ENCODE results near the gene HCLS1. TPM values are rescaled to one million over a fixed set of nuclear protein-coding genes. Genes with fewer than 3 reads are reported as not detected.

The HCLS1 gene
- total and polyA plus RNA-seq, 2 donors (not counting 1 experiment from before 2014, with no cell fraction given) = 161 to 317 TPM

DNA sequence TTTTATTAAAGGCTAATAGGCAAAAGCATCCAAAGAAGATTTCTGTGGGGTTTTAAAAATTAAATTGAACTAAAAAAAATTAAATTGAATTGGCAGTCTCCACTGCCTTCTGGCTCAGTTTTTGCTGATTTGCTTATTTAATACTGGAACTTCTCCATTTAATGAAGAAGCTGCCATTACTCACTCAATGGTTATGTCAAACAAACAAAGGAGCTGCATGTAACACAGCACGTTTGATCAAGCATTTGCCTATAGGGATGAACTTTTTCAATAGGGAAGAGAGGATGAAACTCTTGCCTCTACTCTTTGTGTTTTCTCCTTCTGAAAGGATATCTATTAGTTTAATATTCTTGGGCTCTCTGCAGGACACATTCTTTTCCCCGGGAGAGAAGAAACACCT is 4.8 kb upstream of the HCLS1 start:
- POLR2A ChIA-PET = no interaction called here
- WGBS (ENCODE audit: insufficient coverage) = no CpG with 5 or more reads among the region's 2 CpGs
- H2AFZ ChIP-seq (ENCODE audit: insufficient read depth, low read depth, low read length, poor library complexity, severe bottlenecking) = no peak overlapping the region
- peaks cover 15% of the 10 kb centered on the region for H3K4me1 Mint-ChIP-seq
- H3K4me3 Mint-ChIP-seq = no peak overlapping the region
- CTCF ChIA-PET = interaction anchor here (1.6 kb wide), 1 partner anchor 13 kb away, joined by 3 read pairs; no protein-coding TSS in a partner anchor
- intact Hi-C loops (cut with micrococcal nuclease) = no loop called here
- DNase-seq (no peak), ATAC-seq (ENCODE audit: low read depth) (no peak)
- peaks cover 8% of the 10 kb centered on the region for H3K79me2 ChIP-seq (ENCODE audit: control insufficient read depth, insufficient read depth, low read length)
- TF ChIP-seq, protein P1, sequence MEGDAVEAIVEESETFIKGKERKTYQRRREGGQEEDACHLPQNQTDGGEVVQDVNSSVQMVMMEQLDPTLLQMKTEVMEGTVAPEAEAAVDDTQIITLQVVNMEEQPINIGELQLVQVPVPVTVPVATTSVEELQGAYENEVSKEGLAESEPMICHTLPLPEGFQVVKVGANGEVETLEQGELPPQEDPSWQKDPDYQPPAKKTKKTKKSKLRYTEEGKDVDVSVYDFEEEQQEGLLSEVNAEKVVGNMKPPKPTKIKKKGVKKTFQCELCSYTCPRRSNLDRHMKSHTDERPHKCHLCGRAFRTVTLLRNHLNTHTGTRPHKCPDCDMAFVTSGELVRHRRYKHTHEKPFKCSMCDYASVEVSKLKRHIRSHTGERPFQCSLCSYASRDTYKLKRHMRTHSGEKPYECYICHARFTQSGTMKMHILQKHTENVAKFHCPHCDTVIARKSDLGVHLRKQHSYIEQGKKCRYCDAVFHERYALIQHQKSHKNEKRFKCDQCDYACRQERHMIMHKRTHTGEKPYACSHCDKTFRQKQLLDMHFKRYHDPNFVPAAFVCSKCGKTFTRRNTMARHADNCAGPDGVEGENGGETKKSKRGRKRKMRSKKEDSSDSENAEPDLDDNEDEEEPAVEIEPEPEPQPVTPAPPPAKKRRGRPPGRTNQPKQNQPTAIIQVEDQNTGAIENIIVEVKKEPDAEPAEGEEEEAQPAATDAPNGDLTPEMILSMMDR (IDR thresholded peaks at IDR 0.05) = no peak
- no peak for TF ChIP-seq EZH2 (IDR thresholded peaks at IDR 0.05; ENCODE audit: borderline replicate concordance, insufficient read depth, low read depth, low read length, poor library complexity, severe bottlenecking)
- no peaks in the 10 kb centered on the region for H3K9me3 ChIP-seq (ENCODE audit: control extremely low read depth in 1 of 3, control insufficient read depth in 2 of 3, insufficient read depth in 1 of 3, low read length in 2 of 3)
- no peak overlapping the region for H3K27ac Mint-ChIP-seq
- H3K9me3 Mint-ChIP-seq (ENCODE audit: insufficient read depth) = no peaks in the 10 kb centered on the region
- H3K27ac ChIP-seq (ENCODE audit: low read length in 2 of 2) = no peak overlapping the region
- no peak overlapping the region for H3K4me3 ChIP-seq (ENCODE audit: control extremely low read depth in 1 of 5, extremely low read depth in 1 of 5, insufficient read depth in 1 of 5, low read depth in 2 of 5, low read length in 4 of 5)
- no peaks in the 10 kb centered on the region for H3K27me3 ChIP-seq (replicated peaks in 1 of 4; ENCODE audit: control extremely low read depth in 1 of 4, control insufficient read depth in 3 of 4, insufficient read depth in 4 of 4, low read length in 3 of 4)
- peaks cover 2 to 51% of the 10 kb centered on the region in 2 experiments for H3K36me3 ChIP-seq (replicated peaks in 1 of 2; ENCODE audit: control extremely low read depth in 1 of 2, control insufficient read depth in 1 of 2, extremely low read depth in 1 of 2, insufficient read depth in 2 of 2, low read length in 1 of 2)
- no peak overlapping the region for H3K9ac ChIP-seq (ENCODE audit: low read length)
- peaks cover 9 to 10% of the 10 kb centered on the region in 2 donors for H3K4me1 ChIP-seq (ENCODE audit: control insufficient read depth in 2 of 2, insufficient read depth in 2 of 2, low read length in 2 of 2)
- no peaks in the 10 kb centered on the region for H3K27me3 Mint-ChIP-seq
- H4K20me1 ChIP-seq (ENCODE audit: control insufficient read depth, insufficient read depth, low read length, poor library complexity, severe bottlenecking) = no peaks in the 10 kb centered on the region
- no peak overlapping the region for H3K4me2 ChIP-seq (replicated peaks; ENCODE audit: low read depth, low read length, poor library complexity, severe bottlenecking)

DNA sequence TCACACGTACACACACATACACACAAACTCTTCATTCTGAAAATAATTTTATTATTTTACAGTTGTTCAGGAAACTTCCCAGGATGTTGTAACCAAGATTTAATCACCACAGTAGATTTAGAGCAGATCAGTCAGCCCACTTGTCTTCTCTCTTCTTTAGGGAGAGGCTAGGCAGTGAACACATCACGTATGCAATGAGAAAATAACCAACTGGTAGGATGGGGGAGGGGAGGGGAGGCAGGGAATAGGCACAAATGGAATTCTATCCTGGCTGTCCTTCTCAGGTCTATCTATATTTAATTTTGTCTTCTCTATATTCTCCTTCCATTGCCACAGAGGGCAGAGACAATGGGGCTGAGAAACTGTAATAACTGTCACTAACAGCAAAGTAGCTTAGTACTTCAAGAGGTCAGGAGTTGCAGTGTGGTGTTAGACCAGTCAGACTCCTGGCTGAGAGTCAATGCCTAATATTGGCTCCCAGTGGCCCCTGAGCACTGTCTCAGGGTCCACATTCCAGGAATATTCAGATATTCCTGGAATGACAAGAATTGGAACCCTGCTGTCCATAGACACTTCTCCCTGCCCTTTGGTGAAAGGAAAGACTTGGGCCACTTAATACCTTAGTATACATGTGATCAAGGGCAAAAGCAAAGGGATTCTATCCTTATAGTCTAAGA is 2.6 kb upstream of the HCLS1 start:
- ChIA-PET POLR2A (no interaction called here), CTCF (no interaction called here)
- H3K79me2 ChIP-seq (ENCODE audit: control insufficient read depth, insufficient read depth, low read length) = peaks cover 24% of the 10 kb centered on the region
- H3K9me3 ChIP-seq (ENCODE audit: control extremely low read depth in 1 of 3, control insufficient read depth in 2 of 3, insufficient read depth in 1 of 3, low read length in 2 of 3) = no peaks in the 10 kb centered on the region
- no peak overlapping the region for H3K27ac ChIP-seq (ENCODE audit: low read length in 2 of 2)
- no peak overlapping the region for H3K27ac Mint-ChIP-seq
- peaks cover 28 to 32% of the 10 kb centered on the region in 2 donors for H3K4me1 ChIP-seq (ENCODE audit: control insufficient read depth in 2 of 2, insufficient read depth in 2 of 2, low read length in 2 of 2)
- no peak for TF ChIP-seq EZH2 (IDR thresholded peaks at IDR 0.05; ENCODE audit: borderline replicate concordance, insufficient read depth, low read depth, low read length, poor library complexity, severe bottlenecking)
- TF ChIP-seq, protein P1 (IDR thresholded peaks at IDR 0.05) = no peak
- H3K4me1 Mint-ChIP-seq = peaks cover 34% of the 10 kb centered on the region
- intact Hi-C loops (cut with micrococcal nuclease) = loop anchor here (5.0 kb wide), 1 partner anchor 334 kb away; no protein-coding TSS in a partner anchor
- no peak for ATAC-seq (ENCODE audit: low read depth)
- H3K27me3 Mint-ChIP-seq = no peaks in the 10 kb centered on the region
- no peak overlapping the region for H3K9ac ChIP-seq (ENCODE audit: low read length)
- H3K4me3 Mint-ChIP-seq = no peak overlapping the region
- H3K27me3 ChIP-seq (replicated peaks in 1 of 4; ENCODE audit: control extremely low read depth in 1 of 4, control insufficient read depth in 3 of 4, insufficient read depth in 4 of 4, low read length in 3 of 4) = no peaks in the 10 kb centered on the region
- H3K9me3 Mint-ChIP-seq (ENCODE audit: insufficient read depth) = no peaks in the 10 kb centered on the region
- H4K20me1 ChIP-seq (ENCODE audit: control insufficient read depth, insufficient read depth, low read length, poor library complexity, severe bottlenecking) = peaks cover 17% of the 10 kb centered on the region
- no peak overlapping the region for H2AFZ ChIP-seq (ENCODE audit: insufficient read depth, low read depth, low read length, poor library complexity, severe bottlenecking)
- no peak overlapping the region for H3K4me2 ChIP-seq (replicated peaks; ENCODE audit: low read depth, low read length, poor library complexity, severe bottlenecking)
- WGBS (ENCODE audit: insufficient coverage) = no CpG with 5 or more reads among the region's 2 CpGs
- no peak for DNase-seq
- peaks cover 0 to 53% of the 10 kb centered on the region in 2 experiments for H3K36me3 ChIP-seq (replicated peaks in 1 of 2; ENCODE audit: control extremely low read depth in 1 of 2, control insufficient read depth in 1 of 2, extremely low read depth in 1 of 2, insufficient read depth in 2 of 2, low read length in 1 of 2)
- no peak overlapping the region for H3K4me3 ChIP-seq (ENCODE audit: control extremely low read depth in 1 of 5, extremely low read depth in 1 of 5, insufficient read depth in 1 of 5, low read depth in 2 of 5, low read length in 4 of 5)

Measured in B cell (primary cell).